Neuronal stem cell (in vitro differentiated cells): Measurements from ENCODE around the gene TAC3. TPM values are rescaled to one million over a fixed set of nuclear protein-coding genes. Genes with fewer than 3 reads are reported as not detected.

Experiments used
- DNase-seq: peaks from one replicate; pipeline ENCODE4 v3.0.0-alpha.2; 2013; ENCODE audit warnings: low spot score
- H2AFZ ChIP-seq: one replicate; pipeline ENCODE4 v1.6.1; 2013; ENCODE audit warnings: mild to moderate bottlenecking, low read length, inconsistent platforms
- H2AK5ac ChIP-seq: 2 replicates; pipeline ENCODE4 v1.6.1; 2013; ENCODE audit warnings: low read depth, mild to moderate bottlenecking, inconsistent platforms, low read length, moderate library complexity, mixed read lengths
- H2BK120ac ChIP-seq: 2 replicates; pipeline ENCODE4 v1.6.1; 2013; ENCODE audit warnings: low read depth, mild to moderate bottlenecking, inconsistent platforms, low read length, moderate library complexity, mixed read lengths
- H2BK12ac ChIP-seq: one replicate; pipeline ENCODE4 v1.6.1; 2013; ENCODE audit warnings: low read length, inconsistent platforms
- H2BK15ac ChIP-seq: 2 replicates; pipeline ENCODE4 v1.6.1; 2013; ENCODE audit warnings: mild to moderate bottlenecking, low read length, inconsistent platforms, mixed read lengths
- H2BK5ac ChIP-seq: one replicate; pipeline ENCODE4 v1.6.1; 2013; ENCODE audit warnings: inconsistent platforms, mild to moderate bottlenecking, low read length, moderate library complexity
- H3K14ac ChIP-seq: one replicate; pipeline ENCODE4 v1.6.1; 2013; ENCODE audit warnings: low read length, inconsistent platforms
- H3K18ac ChIP-seq: 2 replicates; pipeline ENCODE4 v1.6.1; 2013; ENCODE audit warnings: low read length, inconsistent platforms
- H3K23ac ChIP-seq: 2 replicates; pipeline ENCODE4 v1.6.1; 2013; ENCODE audit warnings: low read depth, mild to moderate bottlenecking, mixed read lengths, low read length, inconsistent platforms; ENCODE audit not compliant: poor library complexity
- H3K27ac ChIP-seq: replicated peaks from 3 replicates; pipeline ENCODE4 v1.5.1; 2013; ENCODE audit warnings: low read length, inconsistent platforms
- H3K27me3 ChIP-seq, 3 experiments: 2 replicates each; pipeline ENCODE4 v1.6.1; 2013; ENCODE audit warnings: low read length in 3 of 3, mild to moderate bottlenecking in 2 of 3, inconsistent platforms in 1 of 3, low read depth in 1 of 3, mixed read lengths in 1 of 3, moderate library complexity in 1 of 3; ENCODE audit not compliant: control insufficient read depth in 3 of 3, insufficient read depth in 3 of 3
- H3K36me3 ChIP-seq, 2 donors: replicated peaks in 1 of 2; 2 replicates each; pipeline ENCODE4 v1.6.1; 2013; ENCODE audit warnings: low read length in 2 of 2; ENCODE audit not compliant: control insufficient read depth in 2 of 2, insufficient read depth in 2 of 2
- H3K4ac ChIP-seq: 2 replicates; pipeline ENCODE4 v1.6.1; 2013; ENCODE audit warnings: inconsistent platforms, mild to moderate bottlenecking, low read length, moderate library complexity
- H3K4me1 ChIP-seq, 2 donors: 1 replicate in 1 of 2; 2 replicates in 1 of 2; pipeline ENCODE4 v1.6.1; 2013; ENCODE audit warnings: low read length in 2 of 2, low read depth in 1 of 2; ENCODE audit not compliant: control insufficient read depth in 2 of 2, insufficient read depth in 1 of 2
- H3K4me2 ChIP-seq: one replicate; pipeline ENCODE4 v1.6.1; 2013; ENCODE audit warnings: mild to moderate bottlenecking, low read length, inconsistent platforms; ENCODE audit not compliant: insufficient read depth, poor library complexity, severe bottlenecking
- H3K4me3 ChIP-seq, 2 donors: 2 replicates each; pipeline ENCODE4 v1.5.1; 2013; ENCODE audit warnings: low read length in 2 of 2, mild to moderate bottlenecking in 2 of 2, inconsistent platforms in 1 of 2, moderate library complexity in 1 of 2
- H3K79me1 ChIP-seq: one replicate; pipeline ENCODE4 v1.6.1; 2013; ENCODE audit warnings: low read depth, mild to moderate bottlenecking, inconsistent platforms, low read length, moderate library complexity
- H3K9ac ChIP-seq: one replicate; pipeline ENCODE4 v1.6.1; 2013; ENCODE audit warnings: mild to moderate bottlenecking, low read depth, low read length, inconsistent platforms; ENCODE audit not compliant: poor library complexity
- H3K9me3 ChIP-seq, 2 donors: replicated peaks in 1 of 2; 2 replicates each; pipeline versions ENCODE3 to v1.6.1; 2013; ENCODE audit warnings: low read length in 2 of 2, mild to moderate bottlenecking in 2 of 2, inconsistent platforms in 1 of 2, low read depth in 1 of 2, mixed read lengths in 1 of 2, moderate library complexity in 1 of 2; ENCODE audit not compliant: control insufficient read depth in 2 of 2, insufficient read depth in 1 of 2
- H4K8ac ChIP-seq: one replicate; pipeline ENCODE4 v1.6.1; 2013; ENCODE audit warnings: low read depth, mild to moderate bottlenecking, inconsistent platforms, low read length, moderate library complexity
- H4K91ac ChIP-seq: one replicate; pipeline ENCODE4 v1.6.1; 2013; ENCODE audit warnings: low read length, low read depth, mild to moderate bottlenecking, inconsistent platforms; ENCODE audit not compliant: poor library complexity
- WGBS, 2 donors: extraction: QIAGEN DNeasy Blood & Tissue Kit; methylation state at CpG; one replicate each; pipeline ENCODE4 v1.1.7; 2013; ENCODE audit warnings: missing lambda C conversion rate in 2 of 2, mixed read lengths in 1 of 2; ENCODE audit not compliant: insufficient read length in 2 of 2, insufficient replicate concordance in 1 of 2; ENCODE audit errors: extremely low coverage in 2 of 2; 5-methylcytosine and 5-hydroxymethylcytosine counted together
- polyA plus RNA-seq, 2 experiments: library from polyadenylated mRNA; stranded (reverse); fragments of 200-250 nt; gene quantifications; one replicate each; pipeline ENCODE4 v1.2.3, GENCODE V29; 2013

Gene TAC3
- polyA plus RNA-seq (2013, experiment 1 of 2): 16.3 TPM
- 16.4 TPM for polyA plus RNA-seq (2013, experiment 2 of 2)

GRCh38 chr12:57016348-57016747 is at the start of gene TAC3:
TAC3 (minus strand) TSS chr12:57016529; CDS start chr12:57015797, 732 bp downstream.
- peak within 1 kb of the TSS in 1 of 2 donors; percentile 64 for H3K4me3 ChIP-seq
- H3K23ac ChIP-seq: no peak within 1 kb of the TSS
- no peak within 1 kb of the TSS for H2AK5ac ChIP-seq
- H3K9me3 ChIP-seq: no peaks in the 10 kb centered on the region
- H2BK120ac ChIP-seq: no peak within 1 kb of the TSS
- H4K91ac ChIP-seq: no peak within 1 kb of the TSS
- peak within 1 kb of the TSS; percentile 61 for H3K18ac ChIP-seq
- no peaks in the 10 kb centered on the region for H3K79me1 ChIP-seq
- H2BK15ac ChIP-seq: peak within 1 kb of the TSS; percentile 23
- peak within 1 kb of the TSS; percentile 43 for H3K4me2 ChIP-seq
- no peak within 1 kb of the TSS for H3K14ac ChIP-seq
- H3K9ac ChIP-seq: no peak within 1 kb of the TSS
- no peak within 1 kb of the TSS for H2BK12ac ChIP-seq
- no peak within 1 kb of the TSS for H3K27ac ChIP-seq
- H3K4ac ChIP-seq: no peak within 1 kb of the TSS
- no peaks in the 10 kb centered on the region for H3K36me3 ChIP-seq
- no peak within 1 kb of the TSS for H2BK5ac ChIP-seq
- WGBS, 2 donors: no CpG with 5 or more reads among the region's 6 CpGs
- peaks cover 3 to 4% of the 10 kb centered on the region in 2 donors for H3K4me1 ChIP-seq
- H4K8ac ChIP-seq: no peak within 1 kb of the TSS
- H2AFZ ChIP-seq: peak within 1 kb of the TSS; percentile 79
- peak; percentile 36 for DNase-seq
- H3K27me3 ChIP-seq: peaks cover 0 to 69% (median 0%) of the 10 kb centered on the region in 3 experiments

- H3K18ac ChIP-seq: no peak overlapping the region
Observed at GRCh38 chr12:57063991-57064685, 47.8 kb upstream of the TAC3 start.

GRCh38 chr12:57058454-57058853 is 42.1 kb upstream of the TAC3 start:
- Histone ChIP-seq H3K9ac (no peak overlapping the region), H3K36me3 (peaks cover 35 to 87% of the 10 kb centered on the region in 2 donors), H3K4me1 (no peaks in the 10 kb centered on the region), H2BK5ac (no peak overlapping the region), H3K14ac (no peak overlapping the region), H2BK15ac (no peak overlapping the region), H2AFZ (no peak overlapping the region), H3K4me3 (no peak overlapping the region), H2BK12ac (no peak overlapping the region), H3K9me3 (peaks cover 0 to 3% of the 10 kb centered on the region in 2 donors), H2AK5ac (no peak overlapping the region), H3K79me1 (no peaks in the 10 kb centered on the region), H3K27me3 (no peaks in the 10 kb centered on the region), H4K8ac (no peak overlapping the region), H3K4me2 (no peak overlapping the region), H3K27ac (no peak overlapping the region), H2BK120ac (no peak overlapping the region), H3K23ac (no peak overlapping the region), H4K91ac (no peak overlapping the region), H3K18ac (no peak overlapping the region), H3K4ac (no peak overlapping the region)
- DNase-seq: no peak
- WGBS, 2 donors: no CpG with 5 or more reads among the region's 1 CpG

More at GRCh38 chr12:57063991-57064685, 47.8 kb upstream of the TAC3 start:
- Histone ChIP-seq H3K36me3 (peaks cover 32 to 95% of the 10 kb centered on the region in 2 donors), H3K4ac (no peak overlapping the region), H3K27ac (no peak overlapping the region), H3K4me2 (no peak overlapping the region), H2BK15ac (no peak overlapping the region), H2AFZ (no peak overlapping the region), H3K4me1 (no peaks in the 10 kb centered on the region), H3K23ac (no peak overlapping the region), H3K9ac (no peak overlapping the region), H2BK12ac (no peak overlapping the region), H3K79me1 (peaks cover 2% of the 10 kb centered on the region), H4K8ac (no peak overlapping the region), H2BK5ac (no peak overlapping the region), H2BK120ac (no peak overlapping the region), H3K27me3 (no peaks in the 10 kb centered on the region), H4K91ac (no peak overlapping the region), H3K14ac (no peak overlapping the region), H2AK5ac (no peak overlapping the region), H3K4me3 (no peak overlapping the region), H3K9me3 (no peaks in the 10 kb centered on the region)
- no CpG with 5 or more reads among the region's 5 CpGs for WGBS, 2 donors
- no peak for DNase-seq

- no peak overlapping the region for H4K91ac ChIP-seq
- H2AK5ac ChIP-seq: no peak overlapping the region
- H3K79me1 ChIP-seq: no peaks in the 10 kb centered on the region
- peaks cover 0 to 3% of the 10 kb centered on the region in 2 donors for H3K9me3 ChIP-seq
- no peak overlapping the region for H3K27ac ChIP-seq
- no peak overlapping the region for H4K8ac ChIP-seq
- no peak overlapping the region for H2BK15ac ChIP-seq
- H3K4me3 ChIP-seq: no peak overlapping the region
- H2BK5ac ChIP-seq: no peak overlapping the region
- H3K4ac ChIP-seq: no peak overlapping the region
- no CpG with 5 or more reads among the region's 6 CpGs for WGBS, 2 donors
- no peak overlapping the region for H3K23ac ChIP-seq
- H2BK120ac ChIP-seq: no peak overlapping the region
- no peak for DNase-seq
- H3K14ac ChIP-seq: no peak overlapping the region
- H3K18ac ChIP-seq: no peak overlapping the region
- peaks cover 30 to 76% of the 10 kb centered on the region in 2 donors for H3K36me3 ChIP-seq
- no peak overlapping the region for H3K9ac ChIP-seq
- H2BK12ac ChIP-seq: no peak overlapping the region
- no peak overlapping the region for H3K4me2 ChIP-seq
- no peaks in the 10 kb centered on the region for H3K4me1 ChIP-seq
- no peak overlapping the region for H2AFZ ChIP-seq
- H3K27me3 ChIP-seq: no peaks in the 10 kb centered on the region
Observed at GRCh38 chr12:57057067-57057751, 40.9 kb upstream of the TAC3 start.
